GM12801 (cell line): Measurements from ENCODE around the gene STRIP1.

ENCODE experiments used
- TF ChIP-seq, protein P1 (sequence below): IDR thresholded peaks from one replicate; pipeline ENCODE4 v1.5.1; 2011; ENCODE audit warnings: control low read depth; ENCODE audit not compliant: insufficient read length; ENCODE audit errors: extremely low read depth

The STRIP1 gene

DNA sequence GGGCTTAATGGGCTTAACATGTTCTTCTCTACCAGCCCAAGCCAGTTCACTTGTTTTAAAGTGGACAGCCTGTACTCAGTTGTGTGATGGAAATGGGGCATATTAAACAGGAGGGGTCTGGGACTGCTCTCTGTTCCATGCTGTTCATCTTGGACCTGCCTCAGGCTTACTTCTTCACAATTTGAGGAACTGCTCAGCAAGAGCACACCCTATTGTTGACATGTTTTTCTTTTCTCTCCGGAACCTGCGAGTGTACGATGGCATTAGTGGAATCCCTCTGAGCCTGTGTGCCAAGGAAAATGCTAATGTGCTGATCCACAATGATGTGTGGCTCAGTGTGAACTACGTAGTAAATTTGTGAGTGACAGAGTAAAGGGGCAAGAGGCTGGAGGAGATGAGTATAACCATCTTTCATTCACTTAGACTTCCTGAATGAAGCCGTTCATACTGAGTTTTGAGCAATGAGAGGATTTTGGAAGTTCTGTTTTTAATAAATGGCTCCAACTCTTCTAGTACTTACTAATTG is 43.0 kb upstream of the STRIP1 start:
- TF ChIP-seq, protein P1, sequence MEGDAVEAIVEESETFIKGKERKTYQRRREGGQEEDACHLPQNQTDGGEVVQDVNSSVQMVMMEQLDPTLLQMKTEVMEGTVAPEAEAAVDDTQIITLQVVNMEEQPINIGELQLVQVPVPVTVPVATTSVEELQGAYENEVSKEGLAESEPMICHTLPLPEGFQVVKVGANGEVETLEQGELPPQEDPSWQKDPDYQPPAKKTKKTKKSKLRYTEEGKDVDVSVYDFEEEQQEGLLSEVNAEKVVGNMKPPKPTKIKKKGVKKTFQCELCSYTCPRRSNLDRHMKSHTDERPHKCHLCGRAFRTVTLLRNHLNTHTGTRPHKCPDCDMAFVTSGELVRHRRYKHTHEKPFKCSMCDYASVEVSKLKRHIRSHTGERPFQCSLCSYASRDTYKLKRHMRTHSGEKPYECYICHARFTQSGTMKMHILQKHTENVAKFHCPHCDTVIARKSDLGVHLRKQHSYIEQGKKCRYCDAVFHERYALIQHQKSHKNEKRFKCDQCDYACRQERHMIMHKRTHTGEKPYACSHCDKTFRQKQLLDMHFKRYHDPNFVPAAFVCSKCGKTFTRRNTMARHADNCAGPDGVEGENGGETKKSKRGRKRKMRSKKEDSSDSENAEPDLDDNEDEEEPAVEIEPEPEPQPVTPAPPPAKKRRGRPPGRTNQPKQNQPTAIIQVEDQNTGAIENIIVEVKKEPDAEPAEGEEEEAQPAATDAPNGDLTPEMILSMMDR: no peak

DNA sequence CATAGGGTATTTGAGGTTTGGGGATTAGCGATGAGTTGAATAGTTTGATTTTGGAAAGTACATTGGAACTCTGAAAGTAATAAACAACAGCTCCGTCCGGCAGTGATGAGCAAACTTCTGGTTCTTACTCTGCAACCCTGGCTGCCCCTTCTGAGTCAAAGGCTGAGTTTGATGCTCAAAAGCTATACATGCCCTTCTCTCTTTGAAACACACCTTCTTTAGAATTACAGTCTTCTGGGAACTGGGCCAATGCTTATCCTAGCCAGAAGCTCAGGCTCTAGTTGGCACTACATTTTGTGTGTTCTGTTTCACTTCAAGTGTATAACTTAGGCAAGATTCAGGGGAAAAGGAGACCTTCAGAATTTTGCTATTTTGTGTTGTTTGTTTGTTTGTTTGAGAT is 40.5 kb upstream of the STRIP1 start:
- TF ChIP-seq, protein P1: no peak

DNA sequence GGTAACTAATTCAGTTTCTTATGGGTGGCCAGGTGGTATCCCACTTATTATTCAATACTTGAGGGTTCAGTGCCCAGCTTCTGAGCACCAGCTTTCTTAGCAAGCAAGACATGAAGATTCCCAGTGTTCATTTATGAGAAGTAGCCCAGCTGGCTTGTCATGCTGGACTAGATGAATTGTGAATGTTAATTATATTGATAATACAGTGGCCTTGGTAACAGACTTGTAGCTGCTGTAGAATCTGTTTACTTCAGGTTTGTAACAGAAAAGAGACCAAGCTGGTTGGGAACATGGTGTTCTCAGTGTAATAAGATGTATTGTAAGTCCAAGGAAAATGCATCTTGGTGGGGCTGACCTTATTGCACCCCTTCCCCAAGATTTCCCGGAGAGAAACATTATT is 39.8 kb upstream of the STRIP1 start:
- TF ChIP-seq, protein P1: no peak

DNA sequence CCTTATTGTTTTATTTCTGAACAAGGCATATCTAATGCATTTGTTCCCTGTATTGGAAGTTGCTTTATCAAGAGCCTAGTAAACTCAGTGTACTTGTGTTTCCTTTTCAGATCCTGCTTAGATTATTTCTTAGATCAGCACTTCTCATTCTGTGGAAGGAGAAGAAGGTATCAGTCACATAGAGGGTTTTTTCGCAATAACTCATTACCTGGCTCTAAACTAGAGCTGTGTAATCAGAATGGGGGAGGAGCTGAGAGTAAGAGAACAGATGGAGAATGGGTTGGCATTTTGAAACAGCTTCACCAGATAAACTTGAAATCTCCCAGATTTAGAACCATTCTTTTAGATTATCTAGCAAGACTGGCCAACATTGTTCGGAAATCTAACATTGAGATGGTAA is 38.9 kb upstream of the STRIP1 start:
- TF ChIP-seq, protein P1: no peak

DNA sequence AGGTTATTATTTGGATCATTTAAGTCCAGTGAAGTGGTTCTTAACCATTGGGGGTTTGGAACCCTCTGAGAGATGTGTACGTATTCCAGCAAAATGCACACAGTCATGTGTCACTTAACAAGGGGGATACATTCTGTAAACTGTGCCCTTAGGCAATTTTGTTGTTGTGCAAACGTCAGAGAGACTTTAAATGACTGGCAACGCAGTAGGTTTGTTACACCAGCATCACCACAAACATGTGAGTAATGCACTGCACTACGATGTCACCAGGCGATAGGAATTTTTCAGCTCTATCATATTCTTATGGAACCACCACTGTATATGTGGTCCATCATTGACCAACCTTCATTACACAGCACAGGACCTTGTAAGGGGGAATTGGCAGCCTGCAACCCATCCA is 37.9 kb upstream of the STRIP1 start:
- TF ChIP-seq, protein P1: no peak

DNA sequence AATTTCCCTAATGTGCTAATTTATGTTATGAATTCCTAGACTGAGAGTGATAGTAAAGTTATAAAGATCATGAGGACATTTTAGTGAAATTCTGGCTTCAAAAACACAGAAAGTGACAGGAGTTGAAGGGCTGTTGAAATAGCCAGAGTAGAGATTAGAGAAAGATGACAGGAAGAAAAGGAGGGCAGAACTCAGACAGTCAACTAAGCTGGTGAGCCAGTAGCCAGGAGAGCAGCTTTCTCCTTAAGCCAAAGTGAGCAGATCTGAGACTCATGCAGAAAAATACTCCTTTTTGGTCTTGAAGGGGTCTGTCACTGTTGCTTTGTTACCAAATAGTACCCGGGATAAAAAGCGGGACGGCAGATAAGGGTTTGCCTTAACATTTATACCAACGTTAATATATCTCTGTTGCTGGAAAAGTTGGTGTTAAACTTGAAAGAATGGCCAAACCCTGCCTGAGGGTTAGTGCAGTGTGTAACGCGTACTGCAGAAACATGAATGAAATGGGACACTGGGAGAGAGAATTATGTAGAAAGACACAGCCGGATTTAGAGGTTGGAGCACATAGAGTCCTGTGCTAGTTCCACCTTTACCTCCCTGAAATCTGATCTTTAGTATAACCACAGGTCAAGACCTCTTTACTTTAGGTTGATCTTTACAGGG is 37.1 kb upstream of the STRIP1 start:
- TF ChIP-seq, protein P1: no peak

DNA sequence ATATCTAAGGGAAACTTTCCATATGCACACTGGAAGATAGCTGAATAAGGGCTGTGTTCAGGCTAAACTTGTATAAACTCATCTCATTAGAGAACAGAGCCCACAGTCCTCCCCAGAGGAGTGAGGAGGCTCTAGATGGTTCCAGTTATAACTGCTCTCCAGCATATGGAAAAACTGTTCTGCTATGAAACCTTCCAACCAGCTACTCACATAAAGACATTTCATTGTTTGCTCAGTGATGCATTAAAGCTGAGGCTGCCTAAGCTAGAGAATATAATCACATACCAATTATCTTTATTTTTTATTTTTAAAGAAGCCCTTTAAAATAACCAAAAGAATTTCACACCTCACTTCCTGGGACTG is 36.6 kb upstream of the STRIP1 start:
- TF ChIP-seq, protein P1: no peak
